ENCODE results near the gene QPRT. TPM values are rescaled to one million over a fixed set of nuclear protein-coding genes. Genes with fewer than 3 reads are reported as not detected.
"Not testable (repeated sequence)": the region's sequence is repeated elsewhere in the genome, so short reads cannot be mapped to it uniquely, and the experiment has no call there.

Gene QPRT
- polyA plus RNA-seq, 1 experiment, result 4.2 TPM

GRCh38 chr16:29745853-29746345, 66.9 kb downstream of the QPRT start, which contains the start of gene C16orf54:
TSS of gene C16orf54 (minus strand) at chr16:29745990. CDS start at chr16:29744951, 1,039 bp downstream.
- ChIA-PET CTCF (interaction anchor here (1.1 kb wide), 1 partner anchor 16 kb away, joined by 3 read pairs; no protein-coding TSS in a partner anchor), POLR2A (no interaction called here)
- Histone ChIP-seq H3K36me3 (ENCODE audit: control insufficient read depth, insufficient read depth, low read length) (no peaks in the 10 kb centered on the region), H3K4me3 (ENCODE audit: low read depth, low read length) (no peak within 1 kb of the TSS), H3K27me3 (ENCODE audit: control insufficient read depth, insufficient read depth, low read length) (0 out of 2 replicates have a peak, but pooled peaks cover 4% of the 10 kb centered on the region)
- TF ChIP-seq CTCF (IDR thresholded peaks at IDR 0.05; ENCODE audit: insufficient read depth, low read depth, low read length), result no peak
- DNase-seq (ENCODE audit: low read depth), result no peak

- CTCF ChIA-PET, result interaction anchor here (1.1 kb wide), 1 partner anchor 17 kb away, joined by 3 read pairs; no protein-coding TSS in a partner anchor
- H3K4me3 ChIP-seq (ENCODE audit: low read depth, low read length); POLR2A ChIA-PET; DNase-seq (ENCODE audit: low read depth); H3K36me3 ChIP-seq (ENCODE audit: control insufficient read depth, insufficient read depth, low read length); H3K27me3 ChIP-seq (ENCODE audit: control insufficient read depth, insufficient read depth, low read length): not testable (repeated sequence)
Observed at GRCh38 chr16:29746518-29746917, 67.5 kb downstream of the QPRT start.

Other genes starting within 250 kb of the QPRT start
- 10.5 and 10.6 TPM in 2 replicates for gene BOLA2, start 224.8 kb upstream of the QPRT start, polyA plus RNA-seq (2011; rRNA removed)
- gene SLX1B, start 224.6 kb upstream of the QPRT start, polyA plus RNA-seq (2011; rRNA removed), result 7.6 and 10.4 TPM in 2 replicates
- gene SULT1A4, start 219.3 kb upstream of the QPRT start, polyA plus RNA-seq (2011; rRNA removed), result 0.55 and 1.1 TPM in 2 replicates
- gene NPIPB12, start 172.8 kb upstream of the QPRT start, polyA plus RNA-seq (2011; rRNA removed), result 4.9 and 10.2 TPM in 2 replicates
- 0.04 TPM in 1 of 2 replicates, not detected in the other for gene SPN, start 15.9 kb upstream of the QPRT start, polyA plus RNA-seq (2011; rRNA removed)
- not detected in 2 replicates for gene C16orf54, start 66.8 kb downstream of the QPRT start, polyA plus RNA-seq (2011; rRNA removed)
- gene ZG16, start 99.1 kb downstream of the QPRT start, polyA plus RNA-seq (2011; rRNA removed), result not detected in 2 replicates
- gene KIF22, start 111.6 kb downstream of the QPRT start, polyA plus RNA-seq (2011; rRNA removed), result 43.0 and 68.3 TPM in 2 replicates
- 105 and 172 TPM in 2 replicates for gene MAZ, start 127.3 kb downstream of the QPRT start, polyA plus RNA-seq (2011; rRNA removed)
- gene PRRT2, start 133.0 kb downstream of the QPRT start, polyA plus RNA-seq (2011; rRNA removed), result 4.5 and 7.6 TPM in 2 replicates
- gene PAGR1, start 137.0 kb downstream of the QPRT start, polyA plus RNA-seq (2011; rRNA removed), result 13.9 and 15.6 TPM in 2 replicates
- 219 and 368 TPM in 2 replicates for gene MVP, start 141.3 kb downstream of the QPRT start, polyA plus RNA-seq (2011; rRNA removed)
- 148 and 225 TPM in 2 replicates for gene CDIPT, start 184.0 kb downstream of the QPRT start, polyA plus RNA-seq (2011; rRNA removed)
- 8.1 and 19.3 TPM in 2 replicates for gene SEZ6L2, start 220.4 kb downstream of the QPRT start, polyA plus RNA-seq (2011; rRNA removed)
- gene ASPHD1, start 221.3 kb downstream of the QPRT start, polyA plus RNA-seq (2011; rRNA removed), result 4.4 and 6.9 TPM in 2 replicates
- 8.2 and 12.3 TPM in 2 replicates for gene KCTD13, start 247.0 kb downstream of the QPRT start, polyA plus RNA-seq (2011; rRNA removed)

Measured in BJ (cell line).